Cerebellar nuclear complex (tissue), 1 donor: Measurements from ENCODE around the gene GFPT2.

Source experiments
- DNase-seq, 2 experiments: peaks; one replicate each; lab custom pipeline; 2025; lab: John Stamatoyannopoulos, UW

GFPT2 gene

GRCh38 chr5:180378438-180379344 is 25.6 kb upstream of the GFPT2 start:
- DNase-seq = no peak

GRCh38 chr5:180377556-180378197 is 24.5 kb upstream of the GFPT2 start:
- DNase-seq = no peak

- no peak for DNase-seq
Measured at GRCh38 chr5:180376511-180376910, 23.4 kb upstream of the GFPT2 start.

GRCh38 chr5:180375955-180376354 is 22.8 kb upstream of the GFPT2 start:
- DNase-seq = no peak

- no peak for DNase-seq
Measured at GRCh38 chr5:180375291-180375690, 22.2 kb upstream of the GFPT2 start.

- DNase-seq = no peak
Measured at GRCh38 chr5:180373870-180374269, 20.7 kb upstream of the GFPT2 start.

GRCh38 chr5:180373454-180373853 is 20.3 kb upstream of the GFPT2 start:
- DNase-seq = no peak

- no peak for DNase-seq
Measured at GRCh38 chr5:180371949-180372348, 18.8 kb upstream of the GFPT2 start.

- DNase-seq = no peak
Measured at GRCh38 chr5:180370861-180371641, 17.9 kb upstream of the GFPT2 start.

GRCh38 chr5:180367991-180368390 is 14.9 kb upstream of the GFPT2 start:
- no peak for DNase-seq

- no peak for DNase-seq
Measured at GRCh38 chr5:180367300-180367699, 14.2 kb upstream of the GFPT2 start.

- no peak for DNase-seq
Measured at GRCh38 chr5:180366326-180366725, 13.2 kb upstream of the GFPT2 start.

- no peak for DNase-seq
Measured at GRCh38 chr5:180365829-180366228, 12.7 kb upstream of the GFPT2 start.

- no peak for DNase-seq
Measured at GRCh38 chr5:180364306-180364856, 11.2 kb upstream of the GFPT2 start.

- no peak for DNase-seq
Measured at GRCh38 chr5:180360078-180360957, 7.2 kb upstream of the GFPT2 start.

GRCh38 chr5:180358694-180359093 is 5.6 kb upstream of the GFPT2 start:
- no peak for DNase-seq

GRCh38 chr5:180358179-180358578 is 5.0 kb upstream of the GFPT2 start:
- DNase-seq = no peak

- no peak for DNase-seq
Measured at GRCh38 chr5:180354966-180355365, 1.8 kb upstream of the GFPT2 start.

GRCh38 chr5:180353980-180354452 is 880 bp upstream of the GFPT2 start:
- DNase-seq = no peak

- DNase-seq = no peak
Measured at GRCh38 chr5:180352116-180353047, 754 bp downstream of the GFPT2 start.
